Keratinocyte (primary cell): Measurements from ENCODE around the gene PTK6. TPM values are rescaled to one million over a fixed set of nuclear protein-coding genes. Genes with fewer than 3 reads are reported as not detected.
A peak's percentile ranks its signal among the peaks of the same experiment; 100 is the strongest.

ENCODE experiments used
- DNase-seq: peaks from one replicate; pipeline ENCODE4 v3.0.0-alpha.2; 2011; ENCODE audit warnings: low read depth, missing footprints, low spot score
- FAIRE-seq: peaks from 2 replicates; lab custom pipeline; 2011; peaks lifted over from hg19 to GRCh38; lab: Jason Lieb, UNC
- H2AFZ ChIP-seq: 2 replicates; pipeline ENCODE4 v1.6.0; 2012; ENCODE audit warnings: low read length, control low read depth, inconsistent platforms; ENCODE audit not compliant: control insufficient read depth
- H3K27ac ChIP-seq: 2 replicates; pipeline ENCODE4 v1.5.1; 2011; ENCODE audit warnings: low read length; ENCODE audit not compliant: control insufficient read depth, insufficient read depth
- H3K27me3 ChIP-seq: 3 replicates; pipeline ENCODE4 v1.6.0; 2011; ENCODE audit warnings: low read length; ENCODE audit not compliant: control insufficient read depth, insufficient read depth; ENCODE audit errors: extremely low read depth
- H3K36me3 ChIP-seq, 2 experiments: 2 replicates in 1 of 2; 3 replicates in 1 of 2; pipeline ENCODE4 v1.5.1; 2011; ENCODE audit warnings: low read length in 2 of 2, mild to moderate bottlenecking in 1 of 2; ENCODE audit not compliant: control insufficient read depth in 2 of 2, insufficient read depth in 2 of 2; ENCODE audit errors: extremely low read depth in 1 of 2
- H3K4me1 ChIP-seq: 3 replicates; pipeline ENCODE4 v1.5.1; 2011; ENCODE audit warnings: low read length; ENCODE audit not compliant: control insufficient read depth, insufficient read depth; ENCODE audit errors: extremely low read depth
- H3K4me2 ChIP-seq: 3 replicates; pipeline ENCODE4 v1.6.0; 2011; ENCODE audit warnings: low read depth, low read length; ENCODE audit not compliant: control insufficient read depth, insufficient read depth; ENCODE audit errors: extremely low read depth
- H3K4me3 ChIP-seq, 3 experiments: fragments of 200-600 bp in 1 of 3; sonication (generic) in 1 of 3; 2 replicates in 2 of 3; 3 replicates in 1 of 3; pipeline ENCODE4 v1.5.1; 2011 to 2016; ENCODE audit warnings: low read length in 3 of 3, mild to moderate bottlenecking in 3 of 3, control low read depth in 2 of 3, inconsistent platforms in 1 of 3, low read depth in 1 of 3, mixed read lengths in 1 of 3, mixed run types in 1 of 3, moderate library complexity in 1 of 3; ENCODE audit not compliant: control insufficient read depth in 2 of 3, insufficient read depth in 2 of 3; ENCODE audit errors: extremely low read depth in 1 of 3
- H3K79me2 ChIP-seq: 2 replicates; pipeline ENCODE4 v1.6.0; 2012; ENCODE audit warnings: low read length; ENCODE audit not compliant: control insufficient read depth, insufficient read depth
- H3K9ac ChIP-seq: 3 replicates; pipeline ENCODE4 v1.6.0; 2011; ENCODE audit warnings: low read length; ENCODE audit not compliant: control insufficient read depth, insufficient read depth; ENCODE audit errors: extremely low read depth
- H3K9me1 ChIP-seq: 3 replicates; pipeline ENCODE4 v1.6.0; 2011; ENCODE audit warnings: low read length; ENCODE audit not compliant: control insufficient read depth, insufficient read depth; ENCODE audit errors: extremely low read depth
- H3K9me3 ChIP-seq: 2 replicates; pipeline ENCODE4 v1.5.1; 2012; ENCODE audit warnings: low read depth, low read length; ENCODE audit not compliant: control insufficient read depth
- H4K20me1 ChIP-seq: 3 replicates; pipeline ENCODE4 v1.6.0; 2011; ENCODE audit warnings: low read length; ENCODE audit not compliant: control insufficient read depth, insufficient read depth; ENCODE audit errors: extremely low read depth
- EZH2 ChIP-seq: IDR thresholded peaks from one replicate; pipeline ENCODE4 v1.6.1; 2012; ENCODE audit warnings: inconsistent platforms, mild to moderate bottlenecking, low read length, moderate library complexity
- dilution Hi-C: fragments of 300-500 bp; cut with MboI; formaldehyde crosslinking; loops from one replicate; pipeline ENCODE4 v1.7.0; 2020; ENCODE audit warnings: low sequenced_read_pairs; ENCODE audit not compliant: extremely low pct_ligation_motif_present
- polyA plus RNA-seq, 5 experiments: library from polyadenylated mRNA; depleted of rRNA in 3 of 5; stranded (reverse) in 3 of 5; stranded (forward) in 1 of 5; unstranded in 1 of 5; fragments of >200 nt; gene quantifications; 1 replicate in 1 of 5; 2 replicates in 3 of 5; 3 replicates in 1 of 5; pipeline versions ENCODE4 v1.2.1 to v1.2.3, GENCODE V29; 2011 to 2012; ENCODE audit warnings: missing spikeins in 2 of 5, low read depth in 1 of 5, low replicate concordance in 1 of 5
- TF ChIP-seq, protein P1 (sequence below), 3 experiments: IDR thresholded peaks in 1 of 3; conservative IDR thresholded peaks in 1 of 3; optimal IDR thresholded peaks in 1 of 3; 2 replicates in 2 of 3; 3 replicates in 1 of 3; pipeline versions ENCODE3 to v1.5.1; 2011; ENCODE audit warnings: low read length in 3 of 3, mild to moderate bottlenecking in 3 of 3, moderate library complexity in 2 of 3, control low read depth in 1 of 3, inconsistent platforms in 1 of 3; ENCODE audit not compliant: insufficient read depth in 2 of 3; ENCODE audit errors: extremely low read depth in 1 of 3

Gene PTK6
- polyA plus RNA-seq, 1 donor (not counting 4 experiments of a cell fraction or from before 2014, with no cell fraction given), result 28.5 TPM

DNA sequence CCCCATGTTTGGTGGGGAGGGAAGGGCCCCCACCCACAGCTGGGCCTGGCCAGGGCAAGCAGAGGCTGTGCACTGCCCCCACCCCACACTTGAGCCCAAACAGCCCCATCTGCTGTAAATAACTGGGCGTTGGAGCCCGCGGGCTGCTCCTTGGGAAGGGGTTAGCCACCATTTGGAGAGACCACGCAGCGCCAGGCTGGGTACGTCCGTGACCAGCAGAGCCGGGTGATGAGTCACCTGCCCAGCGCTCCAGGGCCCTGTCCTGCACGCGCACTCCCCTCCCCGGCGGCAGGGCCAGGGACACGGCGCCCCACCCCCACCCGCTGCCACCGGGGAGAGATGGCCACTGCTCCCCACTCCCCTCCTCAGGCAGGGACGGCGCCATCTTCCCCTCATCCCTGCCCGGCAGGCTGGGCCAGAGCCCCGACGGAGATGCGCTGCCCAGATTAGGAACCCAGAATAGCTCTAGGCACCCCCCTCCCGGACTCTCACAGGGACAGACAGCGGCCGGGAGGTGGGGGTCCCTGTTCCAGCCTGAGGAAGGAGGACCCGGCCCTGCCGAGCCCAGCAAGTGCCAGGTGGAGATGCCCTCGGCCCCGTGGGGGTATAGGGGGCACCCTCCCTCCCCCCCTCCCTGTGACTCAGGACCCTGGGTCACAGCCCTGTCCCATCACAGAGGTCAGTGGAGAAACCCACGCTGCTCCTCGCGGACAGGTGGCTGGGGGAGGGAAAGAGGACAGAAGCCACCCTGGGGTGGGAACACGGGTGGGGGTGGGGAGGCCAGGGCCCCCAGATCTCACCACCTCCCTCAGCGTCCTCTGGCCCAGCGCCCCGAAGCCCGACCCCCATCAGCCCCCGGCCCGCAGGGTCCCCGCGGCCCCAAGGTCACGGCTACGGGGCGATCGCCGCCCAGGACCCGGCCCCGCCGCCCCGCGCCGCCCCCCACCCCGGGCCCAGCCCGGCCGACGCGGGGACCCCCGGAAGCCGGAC, 38.9 kb downstream of the PTK6 start:
- Histone ChIP-seq H3K9me3 (no peaks in the 10 kb centered on the region), H3K9me1 (no peaks in the 10 kb centered on the region), H3K4me2 (peak overlapping the region; percentile 22), H3K27me3 (peaks cover 51% of the 10 kb centered on the region), H3K9ac (no peak overlapping the region), H3K79me2 (no peaks in the 10 kb centered on the region), H3K4me1 (peaks cover 2% of the 10 kb centered on the region), H3K36me3 (no peaks in the 10 kb centered on the region), H4K20me1 (no peaks in the 10 kb centered on the region), H3K27ac (no peak overlapping the region), H2AFZ (no peak overlapping the region), H3K4me3 (peak overlapping the region in 1 of 3 experiments; percentile 12)
- dilution Hi-C loops, result no loop called here
- FAIRE-seq (no peak), DNase-seq (no peak)
- TF ChIP-seq, protein P1, sequence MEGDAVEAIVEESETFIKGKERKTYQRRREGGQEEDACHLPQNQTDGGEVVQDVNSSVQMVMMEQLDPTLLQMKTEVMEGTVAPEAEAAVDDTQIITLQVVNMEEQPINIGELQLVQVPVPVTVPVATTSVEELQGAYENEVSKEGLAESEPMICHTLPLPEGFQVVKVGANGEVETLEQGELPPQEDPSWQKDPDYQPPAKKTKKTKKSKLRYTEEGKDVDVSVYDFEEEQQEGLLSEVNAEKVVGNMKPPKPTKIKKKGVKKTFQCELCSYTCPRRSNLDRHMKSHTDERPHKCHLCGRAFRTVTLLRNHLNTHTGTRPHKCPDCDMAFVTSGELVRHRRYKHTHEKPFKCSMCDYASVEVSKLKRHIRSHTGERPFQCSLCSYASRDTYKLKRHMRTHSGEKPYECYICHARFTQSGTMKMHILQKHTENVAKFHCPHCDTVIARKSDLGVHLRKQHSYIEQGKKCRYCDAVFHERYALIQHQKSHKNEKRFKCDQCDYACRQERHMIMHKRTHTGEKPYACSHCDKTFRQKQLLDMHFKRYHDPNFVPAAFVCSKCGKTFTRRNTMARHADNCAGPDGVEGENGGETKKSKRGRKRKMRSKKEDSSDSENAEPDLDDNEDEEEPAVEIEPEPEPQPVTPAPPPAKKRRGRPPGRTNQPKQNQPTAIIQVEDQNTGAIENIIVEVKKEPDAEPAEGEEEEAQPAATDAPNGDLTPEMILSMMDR (optimal IDR thresholded peaks at IDR 0.05 in 1 of 3, IDR thresholded peaks at IDR 0.05 in 1 of 3, conservative IDR thresholded peaks at IDR 0.05 in 1 of 3; ENCODE audit: extremely low read depth in 1 of 3, insufficient read depth in 2 of 3, low read length in 3 of 3), result no peak
- TF ChIP-seq EZH2, result peak; percentile 45

DNA sequence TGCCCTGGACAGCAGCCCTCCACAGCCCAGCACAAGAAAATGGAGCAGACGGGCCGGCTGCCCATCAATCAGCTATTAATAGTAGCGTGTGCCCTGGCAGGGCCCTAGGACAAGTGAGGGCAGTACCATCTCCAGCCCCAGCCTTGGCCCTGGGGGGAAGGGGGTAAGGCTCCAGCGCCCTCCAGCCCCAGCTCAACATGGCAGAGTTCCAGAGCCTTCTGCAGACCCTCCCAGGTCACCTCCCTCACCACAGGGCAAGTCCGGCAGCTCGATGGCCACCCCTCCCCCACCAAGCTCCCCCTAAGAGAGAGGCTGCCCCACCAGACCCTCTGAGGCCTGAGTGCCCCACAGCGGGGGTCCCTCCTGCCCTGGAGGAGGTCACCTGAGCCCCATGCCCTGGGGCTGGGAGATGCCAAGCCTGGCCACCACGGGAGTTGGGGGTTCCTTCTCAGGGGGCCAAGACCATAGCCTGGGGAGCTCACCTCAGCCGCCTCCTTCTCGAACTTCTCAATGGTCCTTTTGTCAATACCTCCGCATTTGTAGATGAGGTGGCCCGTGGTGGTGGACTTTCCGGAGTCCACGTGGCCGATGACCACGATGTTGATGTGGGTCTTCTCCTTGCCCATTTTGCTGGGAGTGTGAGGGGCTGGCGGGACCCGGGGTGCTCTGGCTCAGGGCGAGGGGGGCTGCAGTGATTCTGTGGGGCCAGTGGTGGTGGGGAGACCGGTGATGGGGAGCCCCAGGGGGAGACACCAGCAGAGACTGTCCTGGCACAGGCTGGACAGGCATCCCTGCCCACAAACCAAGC, 39.8 kb downstream of the PTK6 start:
- H3K9me1 ChIP-seq, result no peaks in the 10 kb centered on the region
- no peak overlapping the region for H2AFZ ChIP-seq
- no peak overlapping the region for H3K27ac ChIP-seq
- TF ChIP-seq EZH2, result no peak
- TF ChIP-seq, protein P1 (optimal IDR thresholded peaks at IDR 0.05 in 1 of 3, IDR thresholded peaks at IDR 0.05 in 1 of 3, conservative IDR thresholded peaks at IDR 0.05 in 1 of 3; ENCODE audit: extremely low read depth in 1 of 3, insufficient read depth in 2 of 3, low read length in 3 of 3), result no peak
- H3K4me1 ChIP-seq, result peaks cover 2% of the 10 kb centered on the region
- no peaks in the 10 kb centered on the region for H3K36me3 ChIP-seq
- dilution Hi-C loops, result no loop called here
- DNase-seq (no peak), FAIRE-seq (no peak)
- peaks cover 48% of the 10 kb centered on the region for H3K27me3 ChIP-seq
- H3K79me2 ChIP-seq, result no peaks in the 10 kb centered on the region
- no peak overlapping the region for H3K4me3 ChIP-seq
- no peaks in the 10 kb centered on the region for H4K20me1 ChIP-seq
- no peak overlapping the region for H3K9ac ChIP-seq
- no peaks in the 10 kb centered on the region for H3K9me3 ChIP-seq
- no peak overlapping the region for H3K4me2 ChIP-seq
